HepG2 (cell line): ENCODE results near the gene CNBD2. TPM values are rescaled to one million over a fixed set of nuclear protein-coding genes. Genes with fewer than 3 reads are reported as not detected.
A peak's percentile ranks its signal among the peaks of the same experiment; 100 is the strongest.

Experiments used
- ARNTL ChIP-seq: sonication (generic); formaldehyde crosslinking; IDR thresholded peaks from 2 replicates; pipeline ENCODE4 v1.4.0; 2020; ENCODE audit warnings: mild to moderate bottlenecking, missing genetic modification reagents
- CREM ChIP-seq, 2 experiments: sonication (generic) in 1 of 2; formaldehyde crosslinking in 1 of 2; IDR thresholded peaks; 2 replicates each; pipeline versions ENCODE4 v1.4.0 to v1.6.1; 2016 to 2020; ENCODE audit warnings: antibody characterized with exemption in 1 of 2, mild to moderate bottlenecking in 1 of 2, missing genetic modification reagents in 1 of 2
- ETV6 ChIP-seq: sonication (generic); formaldehyde crosslinking; conservative IDR thresholded peaks from 2 replicates; pipeline ENCODE4 v1.4.0; 2020; ENCODE audit warnings: missing genetic modification reagents
- FOXA1 ChIP-seq, 2 experiments: fragments of 450-650 bp in 1 of 2; sonication (generic) in 1 of 2; formaldehyde crosslinking in 1 of 2; IDR thresholded peaks; 2 replicates each; pipeline versions ENCODE4 v1.4.0 to v1.6.1; 2016 to 2020; ENCODE audit warnings: missing genetic modification reagents in 1 of 2
- FOXA3 ChIP-seq: IDR thresholded peaks from 2 replicates; pipeline ENCODE4 v1.6.1; 2016; ENCODE audit warnings: missing genetic modification reagents, missing compliant biosample characterization
- MBNL3 ChIP-seq: fragments of 250-450 bp; sonication (Bioruptor Pico); conservative IDR thresholded peaks from 2 replicates; pipeline ENCODE4 v1.8.0; 2022; ENCODE audit warnings: mild to moderate bottlenecking, inconsistent platforms
- NAIF1 ChIP-seq: sonication (generic); formaldehyde crosslinking; IDR thresholded peaks from 2 replicates; pipeline ENCODE4 v1.5.0; 2020; ENCODE audit warnings: mild to moderate bottlenecking, missing genetic modification reagents, borderline replicate concordance
- NCOA2 ChIP-seq: sonication (generic); formaldehyde crosslinking; IDR thresholded peaks from 2 replicates; pipeline ENCODE4 v1.8.0; 2022; ENCODE audit warnings: inconsistent platforms
- NRL ChIP-seq: sonication (generic); formaldehyde crosslinking; IDR thresholded peaks from 2 replicates; pipeline ENCODE4 v1.5.0; 2020; ENCODE audit warnings: missing genetic modification reagents, mild to moderate bottlenecking, moderate library complexity, borderline replicate concordance
- RARG ChIP-seq: sonication (generic); formaldehyde crosslinking; IDR thresholded peaks from 2 replicates; pipeline ENCODE4 v1.4.0; 2020; ENCODE audit warnings: low read depth, mild to moderate bottlenecking, missing genetic modification reagents
- SMAD1 ChIP-seq: sonication (generic); formaldehyde crosslinking; IDR thresholded peaks from 2 replicates; pipeline ENCODE4 v1.4.0; 2020; ENCODE audit warnings: missing genetic modification reagents, low read depth, mild to moderate bottlenecking, borderline replicate concordance
- SOX6 ChIP-seq, 2 experiments: fragments of 450-650 bp in 1 of 2; sonication (generic) in 1 of 2; formaldehyde crosslinking in 1 of 2; IDR thresholded peaks; 2 replicates each; pipeline versions ENCODE4 v1.4.0 to v1.6.1; 2017 to 2020; ENCODE audit warnings: antibody characterized with exemption in 1 of 2, mild to moderate bottlenecking in 1 of 2, missing genetic modification reagents in 1 of 2
- TP53 ChIP-seq: sonication (generic); formaldehyde crosslinking; conservative IDR thresholded peaks from 2 replicates; pipeline ENCODE4 v1.4.0; 2020; ENCODE audit warnings: missing genetic modification reagents
- ZBTB44 ChIP-seq: sonication (generic); formaldehyde crosslinking; IDR thresholded peaks from 2 replicates; pipeline ENCODE4 v1.4.0; 2020; ENCODE audit warnings: missing genetic modification reagents
- ZFP91 ChIP-seq: sonication (generic); formaldehyde crosslinking; IDR thresholded peaks from 2 replicates; pipeline ENCODE4 v1.9.0; 2022; ENCODE audit warnings: missing genetic modification reagents, mild to moderate bottlenecking, borderline replicate concordance
- ZNF333 ChIP-seq: sonication (generic); formaldehyde crosslinking; IDR thresholded peaks from 2 replicates; pipeline ENCODE4 v1.4.0; 2020; ENCODE audit warnings: mild to moderate bottlenecking, missing genetic modification reagents, borderline replicate concordance
- ZNF501 ChIP-seq: sonication (generic); formaldehyde crosslinking; IDR thresholded peaks from 2 replicates; pipeline ENCODE4 v1.5.1; 2020; ENCODE audit warnings: mild to moderate bottlenecking, moderate library complexity, missing genetic modification reagents
- ZNF552 ChIP-seq: sonication (generic); formaldehyde crosslinking; IDR thresholded peaks from 2 replicates; pipeline ENCODE4 v1.9.0; 2022; ENCODE audit warnings: missing genetic modification reagents, mild to moderate bottlenecking, borderline replicate concordance
- ZNF597 ChIP-seq: sonication (generic); formaldehyde crosslinking; IDR thresholded peaks from 2 replicates; pipeline ENCODE4 v1.5.0; 2020; ENCODE audit warnings: missing genetic modification reagents
- ZNF784 ChIP-seq: sonication (generic); formaldehyde crosslinking; IDR thresholded peaks from 2 replicates; pipeline ENCODE4 v1.5.1; 2020; ENCODE audit warnings: missing genetic modification reagents, mild to moderate bottlenecking, borderline replicate concordance
- ZSCAN31 ChIP-seq: sonication (generic); formaldehyde crosslinking; IDR thresholded peaks from 2 replicates; pipeline ENCODE4 v1.5.0; 2020; ENCODE audit warnings: low read depth, mild to moderate bottlenecking, missing genetic modification reagents
- polyA plus RNA-seq, 8 experiments: library from polyadenylated mRNA; depleted of rRNA in 3 of 8; stranded (reverse) in 7 of 8; unstranded in 1 of 8; fragments of >200 nt; fragmentation: Illumina TruSeq in 4 of 8; extraction: Trizol in 4 of 8; gene quantifications; 2 replicates each; pipeline versions ENCODE4 v1.2.1 to v1.2.3, GENCODE V29; 2011 to 2016; ENCODE audit warnings: low read depth in 4 of 8, missing spikeins in 1 of 8, mixed read lengths in 1 of 8; ENCODE audit not compliant: insufficient read depth in 1 of 8
- total RNA-seq, 5 experiments: library from RNA; depleted of rRNA; stranded (reverse); fragments of >200 nt; fragmentation: Illumina TruSeq; extraction: Trizol; gene quantifications; 2 replicates each; pipeline ENCODE4 v1.2.3, GENCODE V29; 2016; ENCODE audit warnings: low read depth in 1 of 5

CNBD2 gene
- total and polyA plus RNA-seq, 2 of the 13 experiments (the other 11 are each of a cell fraction or from before 2014, with no cell fraction given), result 12.4 to 22.8 TPM

- TF ChIP-seq ZBTB44 (CRISPR knock-in tag), result no peak
- 0 out of 2 replicates have a peak, but pooled peaks have one; percentile 68 for TF ChIP-seq ETV6
- TF ChIP-seq RARG (CRISPR knock-in tag), result no peak
- TF ChIP-seq ZNF784 (CRISPR knock-in tag), result no peak; the same call in 1 of the 2 replicates
- TF ChIP-seq CREM (IDR thresholded peaks at IDR 0.05), result no peak
- no peak for TF ChIP-seq CREM (CRISPR knock-in tag; IDR thresholded peaks at IDR 0.05)
- TF ChIP-seq FOXA3 (CRISPR knock-in tag), result peak; percentile 38; the same call in 1 of the 2 replicates
- no peak for TF ChIP-seq SOX6 (IDR thresholded peaks at IDR 0.05)
- peak; percentile 80 for TF ChIP-seq SOX6 (CRISPR knock-in tag; IDR thresholded peaks at IDR 0.05)
- TF ChIP-seq ZSCAN31 (CRISPR knock-in tag), result peak; percentile 71; the same call in 1 of the 2 replicates
- no peak for TF ChIP-seq FOXA1 (IDR thresholded peaks at IDR 0.05)
- no peak; the same call in none of the 2 replicates for TF ChIP-seq FOXA1 (CRISPR knock-in tag; IDR thresholded peaks at IDR 0.05)
- TF ChIP-seq ZNF597, result no peak
- TF ChIP-seq ZNF552 (CRISPR knock-in tag), result no peak; the same call in 1 of the 2 replicates
- TF ChIP-seq NAIF1 (CRISPR knock-in tag), result no peak
- no peak for TF ChIP-seq MBNL3
- TF ChIP-seq NRL (CRISPR knock-in tag), result peak; percentile 70; the same call in 1 of the 2 replicates
- TF ChIP-seq ARNTL (CRISPR knock-in tag), result 0 out of 2 replicates have a peak, but pooled peaks have one; percentile 41
- no peak for TF ChIP-seq NCOA2 (CRISPR knock-in tag)
- no peak; the same call in none of the 2 replicates for TF ChIP-seq ZNF333 (CRISPR knock-in tag)
- peak; percentile 75; the same call in 1 of the 2 replicates for TF ChIP-seq SMAD1 (CRISPR knock-in tag)
- peak; percentile 94 for TF ChIP-seq ZFP91 (CRISPR knock-in tag)
- TF ChIP-seq ZNF501 (CRISPR knock-in tag), result peak; percentile 89
- no peak for TF ChIP-seq TP53 (CRISPR knock-in tag)
Measured at GRCh38 chr20:36064658-36065426, 96.5 kb downstream of the CNBD2 start (continued).
